Neural progenitor cell (in vitro differentiated cells): ENCODE data around the gene COTL1.

Experiments used
- EZH2 ChIP-seq: fragments of 200-600 bp; sonication (generic); IDR thresholded peaks from 2 replicates; pipeline ENCODE4 v1.6.1; 2017; ENCODE audit warnings: antibody characterized with exemption, mild to moderate bottlenecking, moderate library complexity
- TF ChIP-seq, protein P1 (sequence below): fragments of 200-600 bp; sonication (generic); IDR thresholded peaks from 2 replicates; pipeline ENCODE4 v1.5.1; 2017; ENCODE audit warnings: antibody characterized with exemption, mild to moderate bottlenecking

DNA sequence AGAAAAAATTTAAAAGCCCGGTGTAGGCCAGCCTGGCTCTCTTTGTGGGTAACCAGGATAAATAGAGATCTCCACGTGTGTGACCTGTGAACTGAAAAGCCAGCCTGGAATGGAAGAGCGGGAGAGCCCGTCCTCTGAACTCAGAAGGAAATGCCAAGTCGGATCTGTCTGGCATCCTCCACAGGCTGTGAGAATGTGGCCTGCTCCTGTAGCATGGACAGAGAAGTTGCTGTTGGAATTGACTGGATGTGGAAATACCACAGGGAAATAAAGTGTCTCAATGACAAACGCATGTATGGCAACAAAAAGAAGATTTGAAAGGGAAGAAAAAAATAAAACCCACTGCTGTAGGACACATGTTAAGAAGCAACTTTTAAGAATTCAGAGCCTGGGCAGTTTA lies 37.1 kb upstream of the COTL1 start:
- TF ChIP-seq EZH2, result no peak
- TF ChIP-seq, protein P1, sequence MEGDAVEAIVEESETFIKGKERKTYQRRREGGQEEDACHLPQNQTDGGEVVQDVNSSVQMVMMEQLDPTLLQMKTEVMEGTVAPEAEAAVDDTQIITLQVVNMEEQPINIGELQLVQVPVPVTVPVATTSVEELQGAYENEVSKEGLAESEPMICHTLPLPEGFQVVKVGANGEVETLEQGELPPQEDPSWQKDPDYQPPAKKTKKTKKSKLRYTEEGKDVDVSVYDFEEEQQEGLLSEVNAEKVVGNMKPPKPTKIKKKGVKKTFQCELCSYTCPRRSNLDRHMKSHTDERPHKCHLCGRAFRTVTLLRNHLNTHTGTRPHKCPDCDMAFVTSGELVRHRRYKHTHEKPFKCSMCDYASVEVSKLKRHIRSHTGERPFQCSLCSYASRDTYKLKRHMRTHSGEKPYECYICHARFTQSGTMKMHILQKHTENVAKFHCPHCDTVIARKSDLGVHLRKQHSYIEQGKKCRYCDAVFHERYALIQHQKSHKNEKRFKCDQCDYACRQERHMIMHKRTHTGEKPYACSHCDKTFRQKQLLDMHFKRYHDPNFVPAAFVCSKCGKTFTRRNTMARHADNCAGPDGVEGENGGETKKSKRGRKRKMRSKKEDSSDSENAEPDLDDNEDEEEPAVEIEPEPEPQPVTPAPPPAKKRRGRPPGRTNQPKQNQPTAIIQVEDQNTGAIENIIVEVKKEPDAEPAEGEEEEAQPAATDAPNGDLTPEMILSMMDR, result no peak
